Right cardiac atrium (tissue), 5 donors: Measurements from ENCODE around the gene TMEM121B. TPM values are rescaled to one million over a fixed set of nuclear protein-coding genes. Genes with fewer than 3 reads are reported as not detected.

ENCODE experiments used
- ATAC-seq, 2 donors: fragments of 200-7000 bp; cut with Tn5 transposase; one replicate each; pipeline versions ENCODE4 v1.8.0 to v1.9.1; 2020; ENCODE audit warnings: moderate library complexity in 2 of 2, mild to moderate bottlenecking in 1 of 2
- DNase-seq, 3 donors: peaks; one replicate each; pipeline ENCODE4 v3.0.0-alpha.2; 2020
- H3K27ac ChIP-seq: one replicate; pipeline ENCODE4 v1.5.1; 2013; ENCODE audit warnings: mild to moderate bottlenecking, low read length, control low read depth, moderate library complexity
- H3K27me3 ChIP-seq: one replicate; pipeline ENCODE4 v1.6.1; 2013; ENCODE audit not compliant: control insufficient read depth, insufficient read depth
- H3K4me1 ChIP-seq: one replicate; pipeline ENCODE4 v1.6.1; 2013; ENCODE audit warnings: low read length; ENCODE audit not compliant: control insufficient read depth, insufficient read depth
- H3K4me3 ChIP-seq: one replicate; pipeline ENCODE4 v1.5.1; 2013; ENCODE audit warnings: low read length, control low read depth
- H3K9me3 ChIP-seq: one replicate; pipeline ENCODE4 v1.6.1; 2013; ENCODE audit warnings: low read length; ENCODE audit not compliant: control insufficient read depth
- WGBS: extraction: QIAGEN DNeasy Blood & Tissue Kit; methylation state at CpG from one replicate; pipeline ENCODE4 v1.1.7; 2013; 5-methylcytosine and 5-hydroxymethylcytosine counted together
- intact Hi-C, 4 donors: fragments of 100-400 bp; cut with DNase I; formaldehyde crosslinking; loops; one replicate each; pipeline versions ENCODE4 v1.11.0 to v1.14.0; 2022 to 2023
- polyA plus RNA-seq: library from polyadenylated mRNA; stranded (reverse); fragments of 200-250 nt; gene quantifications from one replicate; pipeline ENCODE4 v1.2.3, GENCODE V29; 2013
- total RNA-seq, 4 donors: library from RNA; stranded (reverse); fragmentation: NEBNext Ultra II Directional; extraction: Animal tissue kit (Norgen Biotek cat#: 25700); gene quantifications; one replicate each; pipeline ENCODE4 v1.2.1, GENCODE V29; 2021
- donor health status: healthy with polysubstance abuse.
- donor health status: DM: no; HTN: yes; CAD: no.
- donor health status: DM: no; HTN: no; CAD: no.
- donor health status: DM: no; HTN: yes; CAD: no; lungs with severe emphysema.
- donor health status: DM: yes; HTN: yes; CAD: no.

Gene TMEM121B
- total and polyA plus RNA-seq, 5 donors, result 0.56 to 1.9 (median 1.1) TPM

DNA sequence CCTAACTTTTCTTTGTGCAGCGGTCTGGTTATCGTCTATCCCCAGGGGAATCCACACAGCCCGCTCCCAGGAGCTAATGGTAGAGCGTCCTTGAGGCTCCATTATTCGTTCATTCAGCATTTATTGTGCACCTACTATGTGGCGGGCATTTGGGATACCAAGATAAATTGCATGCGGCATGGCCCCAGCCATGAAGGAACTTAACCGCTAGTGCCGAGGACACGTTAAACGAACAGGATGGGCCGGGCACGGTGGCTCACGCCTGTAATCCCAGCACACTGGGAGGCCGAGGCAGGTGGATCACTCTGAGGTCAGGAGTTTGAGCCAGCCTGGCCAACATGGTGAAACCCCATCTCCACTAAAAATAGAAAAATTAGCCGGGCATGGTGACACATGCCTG is 11.2 kb downstream of the TMEM121B start:
- 91% methylated on average over 16 of the region's 16 CpGs for WGBS
- DNase-seq, result no peak
- ATAC-seq, result no peak
- H3K27ac ChIP-seq, result no peak overlapping the region
- H3K27me3 ChIP-seq, result no peaks in the 10 kb centered on the region
- no peaks in the 10 kb centered on the region for H3K9me3 ChIP-seq
- H3K4me1 ChIP-seq, result no peaks in the 10 kb centered on the region
- no peak overlapping the region for H3K4me3 ChIP-seq
- intact Hi-C loops, result no loop called here

DNA sequence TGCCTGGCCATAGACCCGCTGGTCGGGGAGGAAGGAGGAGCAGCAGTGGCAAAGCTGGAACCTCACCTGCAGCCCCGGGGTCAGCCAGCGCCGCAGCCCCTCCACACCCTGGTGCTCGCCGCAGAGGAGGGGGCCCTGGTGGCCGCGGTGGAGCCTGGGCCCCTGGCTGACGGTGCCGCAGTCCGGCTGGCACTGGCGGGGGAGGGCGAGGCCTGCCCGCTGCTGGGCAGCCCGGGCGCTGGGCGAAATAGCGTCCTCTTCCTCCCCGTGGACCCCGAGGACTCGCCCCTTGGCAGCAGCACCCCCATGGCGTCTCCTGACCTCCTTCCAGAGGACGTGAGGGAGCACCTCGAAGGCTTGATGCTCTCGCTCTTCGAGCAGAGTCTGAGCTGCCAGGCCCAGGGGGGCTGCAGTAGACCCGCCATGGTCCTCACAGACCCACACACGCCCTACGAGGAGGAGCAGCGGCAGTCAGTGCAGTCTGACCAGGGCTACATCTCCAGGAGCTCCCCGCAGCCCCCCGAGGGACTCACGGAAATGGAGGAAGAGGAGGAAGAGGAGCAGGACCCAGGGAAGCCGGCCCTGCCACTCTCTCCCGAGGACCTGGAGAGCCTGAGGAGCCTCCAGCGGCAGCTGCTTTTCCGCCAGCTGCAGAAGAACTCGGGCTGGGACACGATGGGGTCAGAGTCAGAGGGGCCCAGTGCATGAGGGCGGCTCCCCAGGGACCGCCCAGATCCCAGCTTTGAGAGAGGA is 11.9 kb downstream of the TMEM121B start:
- ATAC-seq, result no peak

DNA sequence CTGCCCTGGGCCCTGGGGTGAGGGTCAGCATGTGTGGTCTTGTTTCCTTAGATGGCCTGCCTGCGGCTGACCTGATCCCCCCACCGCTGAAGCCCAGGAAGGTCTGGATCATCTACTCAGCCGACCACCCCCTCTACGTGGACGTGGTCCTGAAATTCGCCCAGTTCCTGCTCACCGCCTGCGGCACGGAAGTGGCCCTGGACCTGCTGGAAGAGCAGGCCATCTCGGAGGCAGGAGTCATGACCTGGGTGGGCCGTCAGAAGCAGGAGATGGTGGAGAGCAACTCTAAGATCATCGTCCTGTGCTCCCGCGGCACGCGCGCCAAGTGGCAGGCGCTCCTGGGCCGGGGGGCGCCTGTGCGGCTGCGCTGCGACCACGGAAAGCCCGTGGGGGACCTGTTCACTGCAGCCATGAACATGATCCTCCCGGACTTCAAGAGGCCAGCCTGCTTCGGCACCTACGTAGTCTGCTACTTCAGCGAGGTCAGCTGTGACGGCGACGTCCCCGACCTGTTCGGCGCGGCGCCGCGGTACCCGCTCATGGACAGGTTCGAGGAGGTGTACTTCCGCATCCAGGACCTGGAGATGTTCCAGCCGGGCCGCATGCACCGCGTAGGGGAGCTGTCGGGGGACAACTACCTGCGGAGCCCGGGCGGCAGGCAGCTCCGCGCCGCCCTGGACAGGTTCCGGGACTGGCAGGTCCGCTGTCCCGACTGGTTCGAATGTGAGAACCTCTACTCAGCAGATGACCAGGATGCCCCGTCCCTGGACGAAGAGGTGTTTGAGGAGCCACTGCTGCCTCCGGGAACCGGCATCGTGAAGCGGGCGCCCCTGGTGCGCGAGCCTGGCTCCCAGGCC is 12.7 kb downstream of the TMEM121B start:
- Histone ChIP-seq H3K4me1 (no peaks in the 10 kb centered on the region), H3K9me3 (no peaks in the 10 kb centered on the region), H3K27ac (no peak overlapping the region), H3K4me3 (no peak overlapping the region), H3K27me3 (no peaks in the 10 kb centered on the region)
- 96% methylated on average over 66 of the region's 66 CpGs for WGBS
- intact Hi-C loops, result no loop called here
- DNase-seq, result peak in 1 of 3 donors; percentile 68
- ATAC-seq, result no peak

More for the DNA sequence above, 11.9 kb downstream of the TMEM121B start:
- H3K4me1 ChIP-seq, result no peaks in the 10 kb centered on the region
- intact Hi-C loops, result no loop called here
- H3K27me3 ChIP-seq, result no peaks in the 10 kb centered on the region
- no peak overlapping the region for H3K27ac ChIP-seq
- 93% methylated on average over 42 of the region's 42 CpGs for WGBS
- no peak for DNase-seq
- H3K9me3 ChIP-seq, result no peaks in the 10 kb centered on the region
- no peak overlapping the region for H3K4me3 ChIP-seq

DNA sequence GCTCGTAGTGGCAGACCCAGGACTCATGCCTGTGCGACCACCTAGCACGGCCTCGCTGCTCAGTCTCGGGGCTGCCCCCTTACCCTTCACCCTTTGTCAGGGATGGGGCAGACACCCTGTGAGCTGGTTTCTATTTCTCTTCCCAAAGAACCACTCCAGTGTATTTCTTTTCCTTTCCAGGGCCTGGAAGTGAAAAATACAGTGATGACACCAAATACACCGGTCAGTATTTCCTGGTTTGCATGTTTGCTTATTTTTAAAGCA is 13.7 kb downstream of the TMEM121B start:
- no peaks in the 10 kb centered on the region for H3K4me1 ChIP-seq
- ATAC-seq (no peak), DNase-seq (no peak)
- no peak overlapping the region for H3K4me3 ChIP-seq
- intact Hi-C loops, result no loop called here
- H3K27ac ChIP-seq, result no peak overlapping the region
- H3K9me3 ChIP-seq, result no peaks in the 10 kb centered on the region
- WGBS, result 91% methylated on average over 6 of the region's 6 CpGs
- H3K27me3 ChIP-seq, result no peaks in the 10 kb centered on the region

DNA sequence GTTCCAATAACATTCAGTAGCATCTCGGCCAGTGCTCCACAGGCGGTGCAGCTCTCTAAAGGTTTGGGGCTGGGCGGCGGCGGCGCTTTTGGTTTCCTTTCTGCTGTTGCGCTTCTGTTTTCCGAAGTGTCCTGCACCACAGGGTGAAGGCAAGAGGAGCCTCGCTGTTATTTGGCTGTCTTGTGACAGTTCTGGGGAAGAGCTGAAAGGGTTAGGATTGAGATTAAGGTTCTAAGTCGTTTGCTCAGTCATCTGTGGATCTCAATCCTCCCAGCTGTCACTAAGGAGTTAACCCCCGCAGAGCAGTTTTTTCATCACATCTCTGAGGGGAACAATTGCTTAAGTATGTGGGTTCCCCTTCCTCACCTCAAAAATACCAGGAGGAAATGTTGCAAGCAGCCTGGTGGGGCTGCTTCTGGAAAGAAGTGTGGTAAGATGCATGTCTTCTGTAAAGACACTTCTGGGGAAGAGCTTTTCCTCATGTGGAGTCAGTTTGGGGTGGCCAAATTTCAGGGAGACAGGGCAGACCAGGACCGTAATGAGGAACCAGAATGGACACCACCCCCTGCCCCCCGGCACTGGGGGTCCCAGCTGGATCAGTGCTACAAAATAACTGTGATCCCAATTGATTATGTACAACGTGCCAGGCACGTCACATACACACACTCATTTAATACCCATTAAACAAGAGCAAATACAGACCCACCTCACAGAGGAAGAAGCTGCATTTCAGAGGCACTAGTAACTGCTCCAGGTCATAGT is 14.2 kb downstream of the TMEM121B start:
- no peaks in the 10 kb centered on the region for H3K4me1 ChIP-seq
- H3K27me3 ChIP-seq, result no peaks in the 10 kb centered on the region
- H3K9me3 ChIP-seq, result no peaks in the 10 kb centered on the region
- intact Hi-C loops, result no loop called here
- peak; percentile 5 to 24 for ATAC-seq
- no peak overlapping the region for H3K27ac ChIP-seq
- 73% methylated on average over 15 of the region's 15 CpGs for WGBS
- DNase-seq, result peak in 1 of 3 donors; percentile 71
- no peak overlapping the region for H3K4me3 ChIP-seq

DNA sequence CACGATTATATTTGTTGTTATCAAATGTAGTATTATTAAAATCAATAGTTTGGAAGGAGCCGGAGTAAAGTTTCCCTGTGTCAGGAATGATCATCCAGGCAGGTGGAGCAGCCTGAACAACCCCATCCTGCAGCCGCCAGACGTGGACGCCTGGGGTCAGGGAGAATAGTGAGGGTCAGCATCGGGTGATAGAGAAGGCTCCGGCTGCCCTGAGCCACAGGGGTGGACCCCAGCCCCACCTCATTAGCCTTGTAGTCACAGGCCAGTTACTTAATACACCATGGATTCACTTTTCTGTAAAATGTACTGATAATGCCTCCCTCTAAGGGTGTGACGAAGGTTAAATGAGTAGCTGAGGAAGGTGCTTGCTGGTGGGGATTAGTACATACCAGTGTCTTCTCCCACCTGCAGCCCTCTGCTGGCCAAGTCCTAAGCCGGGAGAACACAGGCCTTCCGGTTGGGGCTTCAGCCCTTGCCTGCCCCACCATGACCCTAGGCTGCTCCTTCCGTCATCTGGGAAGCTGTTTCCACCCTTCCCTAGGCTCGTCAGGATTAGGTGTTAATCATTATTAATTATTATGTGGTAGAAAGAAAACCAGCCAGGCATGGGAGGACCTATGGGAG is 14.9 kb downstream of the TMEM121B start:
- Histone ChIP-seq H3K27ac (no peak overlapping the region), H3K4me3 (no peak overlapping the region), H3K27me3 (no peaks in the 10 kb centered on the region), H3K4me1 (no peaks in the 10 kb centered on the region), H3K9me3 (no peaks in the 10 kb centered on the region)
- intact Hi-C loops, result no loop called here
- ATAC-seq (peak; percentile 10 to 17), DNase-seq (no peak)
- WGBS, result 80% methylated on average over 12 of the region's 12 CpGs

DNA sequence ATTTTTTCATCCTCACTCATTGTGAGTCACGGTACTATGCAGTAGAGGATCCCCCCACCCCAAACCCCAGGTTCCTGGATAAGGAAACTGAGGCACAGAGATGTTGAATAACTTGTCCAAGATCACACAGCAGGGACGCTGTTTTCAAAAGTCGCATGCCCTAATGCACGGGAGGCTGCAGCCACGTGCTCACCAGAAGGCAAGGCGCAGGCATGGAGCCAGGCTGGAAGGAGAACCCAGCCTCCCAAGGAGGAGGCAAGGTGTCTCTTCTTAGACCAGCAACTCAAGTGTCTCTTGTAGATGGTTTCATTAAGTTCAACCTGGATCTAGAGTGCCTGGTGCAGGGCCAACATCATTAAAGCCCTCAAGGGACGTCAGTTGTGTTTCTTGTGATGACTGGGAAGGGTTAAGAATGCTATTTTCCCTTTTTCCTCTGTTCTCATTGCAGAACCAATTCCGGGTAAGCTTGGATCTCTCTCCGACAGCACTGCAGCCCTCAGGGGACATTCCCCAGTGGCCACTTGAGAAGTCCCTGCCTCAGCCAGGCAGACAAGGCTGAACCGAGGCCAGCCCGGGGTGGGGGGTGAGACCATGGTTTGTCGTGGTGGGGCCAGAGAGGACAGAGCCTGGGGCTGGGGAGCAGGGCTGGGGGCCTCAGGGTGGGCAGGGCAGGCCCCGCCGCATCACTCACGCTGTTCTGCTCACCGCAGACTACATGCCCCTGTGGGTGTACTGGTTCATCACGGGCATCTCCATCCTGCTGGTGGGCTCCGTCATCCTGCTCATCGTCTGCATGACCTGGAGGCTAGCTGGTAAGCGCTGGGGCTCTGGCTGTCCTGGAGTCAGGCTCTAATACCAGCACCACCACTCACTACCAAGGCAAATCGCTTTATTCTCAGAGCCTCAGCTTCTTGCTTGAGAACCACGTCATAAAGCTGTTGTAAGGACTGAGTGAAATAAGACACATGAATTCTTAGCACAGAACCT is 15.7 kb downstream of the TMEM121B start:
- Histone ChIP-seq H3K27ac (no peak overlapping the region), H3K4me3 (no peak overlapping the region), H3K27me3 (no peaks in the 10 kb centered on the region), H3K4me1 (no peaks in the 10 kb centered on the region), H3K9me3 (no peaks in the 10 kb centered on the region)
- ATAC-seq (no peak), DNase-seq (no peak)
- intact Hi-C loops, result no loop called here
- WGBS, result 78% methylated on average over 22 of the region's 22 CpGs

DNA sequence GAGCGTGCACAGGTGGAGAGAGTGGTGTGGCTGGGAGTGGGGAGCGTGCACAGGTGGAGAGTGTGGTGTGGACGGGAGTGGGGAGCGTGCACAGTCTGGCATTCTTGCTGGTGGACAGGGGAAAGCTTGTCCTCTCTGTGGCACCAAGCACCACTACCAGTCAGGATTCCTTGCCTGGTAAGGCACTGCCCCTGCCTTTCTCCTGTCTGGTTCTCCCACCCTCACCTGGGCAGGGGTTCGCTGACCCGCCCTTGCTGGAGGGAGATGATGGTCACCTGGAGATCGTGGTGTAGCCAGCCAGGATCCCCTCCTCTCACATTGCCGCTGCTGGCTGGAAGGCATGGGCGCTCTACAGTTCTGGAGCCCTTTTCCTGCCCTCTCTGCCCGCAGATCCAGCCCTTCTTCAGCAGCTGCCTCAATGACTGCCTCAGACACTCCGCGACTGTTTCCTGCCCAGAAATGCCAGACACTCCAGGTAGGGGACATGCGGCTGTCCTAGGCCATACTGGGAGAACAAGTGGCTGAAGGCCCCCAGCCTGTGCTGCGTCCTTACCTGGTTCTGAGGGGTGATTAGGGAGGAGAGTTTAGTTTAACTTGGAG is 16.7 kb downstream of the TMEM121B start:
- intact Hi-C loops, result no loop called here
- Histone ChIP-seq H3K27me3 (no peaks in the 10 kb centered on the region), H3K4me1 (no peaks in the 10 kb centered on the region), H3K4me3 (no peak overlapping the region), H3K9me3 (no peaks in the 10 kb centered on the region), H3K27ac (no peak overlapping the region)
- no peak for ATAC-seq
- no peak for DNase-seq
- 86% methylated on average over 14 of the region's 14 CpGs for WGBS

DNA sequence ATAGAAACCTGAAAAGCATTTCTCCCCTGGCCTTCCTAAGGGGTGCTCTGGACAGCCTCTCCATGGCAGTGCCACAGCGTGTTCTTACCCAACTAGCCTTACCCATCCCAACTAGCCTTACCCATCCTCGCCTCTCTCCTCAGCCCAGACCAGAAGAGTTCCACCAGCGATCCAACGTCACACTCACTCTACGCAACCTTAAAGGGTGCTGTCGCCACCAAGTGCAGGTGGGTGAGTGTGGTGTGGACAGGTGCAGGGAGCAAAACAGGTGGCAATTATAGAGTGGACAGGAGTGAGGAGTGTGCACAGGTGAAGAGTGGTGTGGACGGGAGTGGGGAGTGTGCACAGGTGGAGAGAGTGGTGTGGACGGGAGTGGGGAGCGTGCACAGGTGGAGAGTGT is 17.8 kb downstream of the TMEM121B start:
- H3K27ac ChIP-seq, result no peak overlapping the region
- ATAC-seq (no peak), DNase-seq (no peak)
- no peaks in the 10 kb centered on the region for H3K27me3 ChIP-seq
- H3K4me3 ChIP-seq, result no peak overlapping the region
- H3K9me3 ChIP-seq, result no peaks in the 10 kb centered on the region
- WGBS, result 94% methylated on average over 9 of the region's 9 CpGs
- intact Hi-C loops, result no loop called here
- no peaks in the 10 kb centered on the region for H3K4me1 ChIP-seq

DNA sequence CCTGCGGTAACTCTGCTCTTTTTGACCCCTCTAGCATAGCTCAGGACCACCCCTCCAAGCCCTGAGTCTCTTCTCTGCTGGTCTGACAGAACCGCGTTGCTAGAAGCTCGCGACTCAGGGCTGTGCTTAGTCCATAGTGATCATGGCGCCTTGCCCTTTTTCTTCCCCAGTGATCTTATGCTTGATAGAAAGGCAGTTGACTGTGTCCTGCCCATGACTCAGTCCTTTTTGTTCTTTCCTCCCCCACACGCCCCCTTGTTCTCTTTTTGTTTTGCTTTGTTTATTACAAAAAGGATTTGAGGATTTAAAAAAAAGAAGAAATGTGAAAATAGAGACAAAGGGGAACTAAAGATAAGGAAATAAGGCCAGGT is 18.9 kb downstream of the TMEM121B start:
- DNase-seq, result no peak
- 89% methylated on average over 7 of the region's 7 CpGs for WGBS
- H3K4me3 ChIP-seq, result no peak overlapping the region
- no peaks in the 10 kb centered on the region for H3K4me1 ChIP-seq
- no peak overlapping the region for H3K27ac ChIP-seq
- no peak for ATAC-seq
- H3K27me3 ChIP-seq, result no peaks in the 10 kb centered on the region
- no peaks in the 10 kb centered on the region for H3K9me3 ChIP-seq
- intact Hi-C loops, result no loop called here
